ES-I3 (cell line): ENCODE data around the gene TMEM258.

Experiments
- H3K36me3 ChIP-seq: 2 replicates; pipeline ENCODE4 v1.6.1; 2013; ENCODE audit warnings: mild to moderate bottlenecking, low read length, control low read depth, moderate library complexity; ENCODE audit not compliant: insufficient read depth
- H3K4me1 ChIP-seq: 2 replicates; pipeline ENCODE4 v1.6.1; 2013; ENCODE audit warnings: mild to moderate bottlenecking, control low read depth, low read length; ENCODE audit not compliant: insufficient read depth
- H3K9ac ChIP-seq: 2 replicates; pipeline ENCODE4 v1.6.1; 2013; ENCODE audit warnings: low read depth, mild to moderate bottlenecking, low read length, moderate library complexity
- H3K9me3 ChIP-seq: 2 replicates; pipeline ENCODE4 v1.6.1; 2013; ENCODE audit warnings: mild to moderate bottlenecking, low read length, moderate library complexity; ENCODE audit not compliant: control insufficient read depth, insufficient read depth

Gene TMEM258

DNA sequence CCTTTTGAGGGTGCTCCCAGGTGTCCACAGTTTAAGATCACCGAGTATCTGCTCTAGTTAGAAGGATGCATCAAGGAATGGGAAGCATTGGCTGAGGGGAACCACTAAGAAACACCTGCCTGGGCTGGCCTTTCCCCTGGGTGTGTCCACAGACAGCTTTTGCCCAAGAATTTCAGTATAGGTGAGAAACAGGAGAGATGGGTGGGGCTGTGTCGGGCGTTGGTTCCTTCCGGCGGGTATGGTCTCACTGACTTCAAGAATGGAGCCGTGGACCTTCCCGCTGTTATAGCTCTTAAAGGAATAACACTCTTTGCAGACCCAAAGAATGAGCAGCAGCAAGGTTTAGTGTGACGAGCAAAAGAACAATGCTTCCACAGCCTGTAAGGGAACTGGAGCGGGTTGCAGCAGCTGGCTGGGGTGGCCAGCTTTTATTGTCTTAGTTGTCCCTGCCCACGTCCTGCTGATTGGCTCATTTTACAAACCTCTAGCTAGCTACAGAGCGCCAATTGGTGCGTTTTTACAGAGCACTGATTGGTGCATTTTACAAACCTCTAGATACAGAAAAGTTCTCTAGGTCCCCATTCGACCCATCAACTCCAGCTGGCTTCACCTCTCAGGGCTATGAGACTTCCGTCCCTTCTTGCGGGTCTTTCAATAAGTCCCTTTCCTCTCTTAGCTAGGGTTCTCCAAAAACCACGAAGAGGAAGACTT is 22.0 kb upstream of the TMEM258 start:
- H3K9ac ChIP-seq = peak overlapping the region; percentile 84
- H3K36me3 ChIP-seq = peaks cover 27% of the 10 kb centered on the region
- peaks cover 13% of the 10 kb centered on the region; the same call in 1 of the 2 replicates for H3K4me1 ChIP-seq
- H3K9me3 ChIP-seq = no peaks in the 10 kb centered on the region

DNA sequence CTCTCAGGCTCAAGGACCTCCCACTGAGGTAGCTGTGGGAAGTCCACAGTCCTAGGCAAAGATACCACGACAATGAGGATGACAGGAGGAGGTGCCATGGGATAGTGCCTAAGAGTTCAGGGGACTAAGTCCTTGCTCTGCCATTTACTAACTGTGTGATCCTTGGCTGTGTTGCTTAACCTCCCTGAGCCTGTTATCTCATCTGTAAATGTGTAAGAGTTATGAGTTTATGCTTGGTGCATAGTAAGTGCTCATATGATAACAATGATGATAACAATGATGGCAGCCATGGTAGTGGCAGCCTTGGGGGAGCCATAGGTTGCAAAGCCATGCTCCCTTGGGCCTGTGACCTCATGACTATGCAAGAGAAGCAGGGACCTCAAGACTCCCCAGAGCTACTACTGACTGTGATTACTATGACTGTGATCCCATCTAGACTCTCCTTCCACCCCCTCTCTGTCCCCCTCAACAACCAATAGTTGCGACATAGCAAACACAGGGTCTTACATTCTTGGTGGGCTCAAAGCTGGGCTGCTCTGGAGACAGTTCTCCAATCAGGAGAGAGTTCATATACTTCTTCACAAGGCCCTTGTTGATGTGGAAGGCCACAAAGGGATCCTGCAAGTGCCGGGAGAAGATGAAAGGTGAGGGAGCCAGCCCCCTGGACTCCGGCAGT is 20.5 kb upstream of the TMEM258 start:
- Histone ChIP-seq H3K4me1 (peaks cover 9% of the 10 kb centered on the region; the same call in 1 of the 2 replicates), H3K9me3 (no peaks in the 10 kb centered on the region), H3K9ac (no peak overlapping the region), H3K36me3 (peaks cover 29% of the 10 kb centered on the region)

DNA sequence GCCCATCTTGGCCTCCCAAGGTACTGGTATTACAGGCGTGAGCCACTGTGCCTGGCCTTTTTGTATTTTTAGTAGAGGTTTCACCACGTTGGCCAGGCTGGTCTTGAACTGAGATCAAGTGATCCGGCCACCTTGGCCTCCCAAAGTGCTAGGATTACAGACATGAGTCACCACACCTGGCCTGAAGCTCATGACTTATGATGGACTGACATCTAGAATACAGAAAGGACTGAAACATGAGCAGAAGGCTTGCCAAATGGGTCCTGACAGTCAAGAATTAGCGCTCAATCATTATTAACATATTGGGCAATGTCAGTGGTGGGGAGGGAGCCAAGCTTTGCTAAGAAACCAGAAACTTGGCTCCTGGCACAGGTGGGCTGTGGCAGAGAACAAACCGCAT is 19.4 kb upstream of the TMEM258 start:
- H3K36me3 ChIP-seq = peaks cover 33% of the 10 kb centered on the region
- peaks cover 5% of the 10 kb centered on the region; the same call in 1 of the 2 replicates for H3K4me1 ChIP-seq
- no peak overlapping the region for H3K9ac ChIP-seq
- H3K9me3 ChIP-seq = no peaks in the 10 kb centered on the region

DNA sequence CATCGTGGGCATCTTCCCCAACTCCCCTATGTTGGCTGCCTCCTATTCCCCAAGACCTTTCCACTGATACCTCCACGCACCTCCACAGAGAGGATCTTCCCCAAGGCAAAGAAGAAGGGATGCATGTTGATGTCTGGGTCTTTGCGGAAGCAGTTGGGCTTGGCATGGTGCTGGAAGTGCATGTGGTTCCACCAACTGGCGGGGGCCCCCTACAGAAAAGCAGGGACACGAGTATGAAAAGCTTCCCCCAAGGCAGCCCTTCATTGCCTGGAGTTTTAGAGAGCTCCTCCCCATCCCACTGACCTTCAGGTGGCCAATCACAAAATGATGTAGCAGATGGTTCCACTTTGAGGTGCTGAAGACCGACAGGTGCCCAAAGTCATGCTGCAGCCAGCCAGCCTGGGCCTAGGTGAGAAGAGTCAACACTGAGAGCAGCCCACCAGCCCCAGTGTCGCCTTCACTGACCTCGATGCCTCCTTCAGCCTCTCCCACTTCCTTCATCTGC is 18.3 kb upstream of the TMEM258 start:
- no peak overlapping the region for H3K9ac ChIP-seq
- no peaks in the 10 kb centered on the region for H3K9me3 ChIP-seq
- H3K36me3 ChIP-seq = peaks cover 33% of the 10 kb centered on the region
- peaks cover 5% of the 10 kb centered on the region; the same call in 1 of the 2 replicates for H3K4me1 ChIP-seq

DNA sequence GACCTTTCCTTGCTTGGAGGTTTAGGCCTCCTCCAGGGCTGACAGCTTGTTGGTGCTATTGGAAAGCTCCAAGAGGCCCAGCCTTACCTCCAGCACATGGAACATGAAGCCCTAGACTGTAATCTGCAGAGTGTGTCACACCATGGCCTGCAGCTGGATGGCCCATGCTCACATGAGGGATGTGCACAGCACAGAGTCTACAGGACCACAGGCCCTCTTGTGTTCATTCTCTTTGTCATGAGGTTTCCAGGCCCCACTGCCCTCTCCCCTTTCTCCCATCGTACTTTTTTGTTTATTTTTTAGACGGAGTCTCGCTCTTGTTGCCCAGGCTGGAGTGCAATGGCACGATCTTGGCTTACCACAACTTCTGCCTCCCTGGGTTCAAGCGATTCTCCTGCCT is 14.4 kb upstream of the TMEM258 start:
- Histone ChIP-seq H3K36me3 (peaks cover 31% of the 10 kb centered on the region), H3K4me1 (no peaks in the 10 kb centered on the region), H3K9me3 (no peaks in the 10 kb centered on the region), H3K9ac (no peak overlapping the region)

DNA sequence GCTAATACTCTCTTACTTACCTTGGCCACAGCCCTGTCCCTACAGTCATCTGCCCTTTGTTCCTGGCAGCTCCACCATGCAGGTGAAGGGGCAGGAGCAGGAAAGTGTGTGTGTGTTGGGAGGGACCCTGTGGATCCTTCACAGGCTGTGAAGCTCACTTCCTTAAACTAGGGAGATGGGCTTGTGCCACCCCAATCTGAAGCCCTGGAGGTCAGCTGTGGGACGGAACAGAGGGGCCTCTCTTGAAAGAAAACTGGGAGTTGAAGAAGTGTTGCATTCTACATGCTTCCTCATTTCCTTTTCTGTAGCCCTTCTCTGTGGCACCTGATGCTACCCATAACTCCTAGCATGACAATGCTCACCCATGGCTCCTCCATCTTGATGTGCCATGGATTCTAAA is 12.7 kb upstream of the TMEM258 start:
- Histone ChIP-seq H3K36me3 (peaks cover 24% of the 10 kb centered on the region), H3K9ac (no peak overlapping the region), H3K4me1 (no peaks in the 10 kb centered on the region), H3K9me3 (no peaks in the 10 kb centered on the region)

DNA sequence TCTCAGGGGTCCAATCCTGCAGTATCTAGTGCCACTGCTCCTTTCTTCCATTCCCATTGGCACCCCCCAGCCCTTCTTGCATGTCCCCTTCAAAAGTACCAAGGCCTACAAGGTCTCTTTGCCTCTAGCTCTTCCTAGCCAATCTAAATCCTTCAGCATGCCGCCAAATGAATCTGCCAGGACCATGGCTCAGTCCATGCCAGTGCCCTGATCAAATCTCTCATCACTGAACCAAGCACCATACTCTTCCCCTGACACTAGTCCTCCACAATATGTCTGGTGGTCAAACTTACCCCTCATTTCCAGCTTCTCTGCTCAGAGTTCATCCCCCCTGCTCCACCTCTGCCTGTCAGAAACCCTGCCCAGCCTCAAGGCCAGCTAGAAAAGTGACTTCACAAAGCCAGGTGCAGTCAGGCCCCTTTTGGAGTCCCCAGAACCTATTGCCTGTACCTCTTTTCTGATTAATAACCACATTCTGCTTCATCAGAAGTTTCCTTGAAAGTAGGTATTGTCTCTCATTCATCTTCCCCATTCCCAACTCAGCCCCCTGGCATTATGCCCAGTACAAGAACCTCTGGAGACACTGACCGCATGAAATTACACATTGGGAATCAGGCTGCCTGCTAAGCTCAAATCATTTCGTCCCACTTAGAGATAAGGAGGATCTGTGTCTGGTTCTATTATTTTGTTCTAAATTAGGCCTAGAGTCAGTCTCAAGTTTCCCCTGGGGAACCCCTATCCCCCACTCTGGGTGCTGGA is 11.7 kb upstream of the TMEM258 start:
- H3K36me3 ChIP-seq = peaks cover 23% of the 10 kb centered on the region; the same call in 1 of the 2 replicates

DNA sequence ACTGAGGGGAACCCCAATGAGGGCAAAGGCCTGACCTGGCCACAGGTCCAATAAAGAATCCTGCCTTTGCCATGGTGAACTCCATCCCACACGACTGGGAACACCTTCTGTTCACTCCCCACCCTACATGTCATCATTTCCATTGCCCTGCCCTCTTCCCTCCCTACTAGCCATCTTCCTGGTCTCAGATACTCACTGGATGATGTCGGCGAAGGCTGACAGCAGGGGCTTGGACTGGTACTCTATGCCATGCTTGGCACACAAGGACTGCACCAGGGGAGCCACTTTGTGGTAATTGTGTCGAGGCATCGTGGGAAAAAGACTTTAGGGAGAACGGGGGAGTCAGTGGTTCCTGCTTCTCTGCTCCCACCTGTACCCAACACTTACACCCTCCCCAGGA is 10.2 kb upstream of the TMEM258 start:
- no peak overlapping the region for H3K9ac ChIP-seq
- H3K36me3 ChIP-seq = peaks cover 22% of the 10 kb centered on the region; the same call in 1 of the 2 replicates
- no peaks in the 10 kb centered on the region for H3K9me3 ChIP-seq
- H3K4me1 ChIP-seq = 0 out of 2 replicates have a peak, but pooled peaks cover under 1% of the 10 kb centered on the region

More for the DNA sequence above, 11.7 kb upstream of the TMEM258 start:
- no peaks in the 10 kb centered on the region for H3K4me1 ChIP-seq
- H3K9ac ChIP-seq = no peak overlapping the region
- H3K9me3 ChIP-seq = no peaks in the 10 kb centered on the region

DNA sequence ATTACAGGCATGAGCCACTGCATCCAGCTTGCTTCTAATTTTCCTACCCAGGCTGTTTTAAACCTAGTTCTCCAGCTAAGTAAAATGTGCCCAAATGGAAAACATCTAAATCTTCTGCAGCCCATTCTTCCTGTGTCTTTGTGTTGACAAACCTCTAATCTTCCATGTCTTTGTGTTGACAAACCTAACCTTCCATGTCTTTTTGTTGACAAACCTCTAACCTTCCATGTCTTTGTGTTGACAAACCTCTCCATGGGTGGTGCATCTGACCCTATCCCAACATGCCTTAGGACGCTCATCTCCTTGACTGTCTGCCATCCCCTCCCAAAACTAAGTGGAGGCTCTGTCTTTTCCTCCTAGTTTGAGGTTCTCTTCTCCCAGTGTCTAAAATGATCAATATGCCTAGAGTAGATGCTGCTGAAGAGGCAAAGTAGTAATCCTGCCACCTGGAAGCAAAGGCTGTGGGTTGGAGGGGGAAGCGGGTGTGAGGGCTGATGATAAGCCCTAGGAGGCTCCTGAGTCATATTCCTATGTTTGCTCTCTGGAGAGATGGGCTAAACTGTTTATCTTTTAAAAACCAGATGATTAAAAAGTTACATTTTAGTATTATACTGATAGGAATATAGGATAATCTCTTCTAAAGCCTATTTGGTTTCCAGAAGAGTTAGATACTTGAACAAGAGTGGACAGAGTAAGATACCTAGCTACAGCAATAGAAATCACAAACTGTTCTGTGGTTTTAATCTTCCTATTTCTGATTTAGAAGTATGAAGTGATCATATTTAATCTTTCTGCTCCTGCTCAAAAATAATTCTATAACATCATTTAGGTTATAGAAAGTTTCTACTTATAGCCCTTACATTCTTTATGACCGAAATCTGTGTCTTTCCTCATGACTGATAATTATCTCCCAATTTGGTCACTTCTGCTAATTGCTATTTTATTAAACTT is 8.2 kb upstream of the TMEM258 start:
- Histone ChIP-seq H3K36me3 (peaks cover 21% of the 10 kb centered on the region; the same call in 1 of the 2 replicates), H3K4me1 (0 out of 2 replicates have a peak, but pooled peaks cover 4% of the 10 kb centered on the region), H3K9ac (no peak overlapping the region), H3K9me3 (no peaks in the 10 kb centered on the region)

DNA sequence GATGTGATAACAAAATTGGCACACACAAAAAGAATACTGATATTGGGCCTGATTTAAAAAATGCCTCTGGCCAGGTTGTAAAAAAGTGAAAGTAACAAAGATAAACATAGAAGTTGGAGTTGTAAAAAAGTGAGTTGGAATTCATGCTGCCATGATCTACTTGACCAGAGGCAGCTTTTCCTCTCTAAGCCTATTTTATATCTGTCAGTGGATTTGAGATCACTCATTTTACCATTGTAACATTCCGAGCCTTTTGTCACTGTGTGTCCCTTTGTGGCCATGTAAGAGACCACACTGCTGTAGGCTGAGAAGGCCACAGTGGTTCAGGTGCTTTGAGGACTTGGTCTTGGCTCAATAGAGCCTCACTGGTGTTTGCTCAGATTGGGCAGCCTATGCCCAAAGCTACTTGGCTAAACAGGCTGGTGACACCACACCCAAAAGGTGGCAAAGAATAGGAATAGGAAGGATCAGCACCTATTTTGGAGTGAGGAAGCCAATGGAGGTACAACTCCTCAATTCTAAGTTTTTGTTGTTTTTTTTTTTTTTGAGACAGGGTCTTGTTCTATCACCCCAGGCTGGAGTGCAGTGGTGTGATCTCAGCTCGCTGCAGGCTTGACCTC is 7.4 kb upstream of the TMEM258 start:
- H3K9ac ChIP-seq = no peak overlapping the region
- peaks cover 21% of the 10 kb centered on the region; the same call in 1 of the 2 replicates for H3K36me3 ChIP-seq
- H3K9me3 ChIP-seq = no peaks in the 10 kb centered on the region
- 0 out of 2 replicates have a peak, but pooled peaks cover 4% of the 10 kb centered on the region for H3K4me1 ChIP-seq

DNA sequence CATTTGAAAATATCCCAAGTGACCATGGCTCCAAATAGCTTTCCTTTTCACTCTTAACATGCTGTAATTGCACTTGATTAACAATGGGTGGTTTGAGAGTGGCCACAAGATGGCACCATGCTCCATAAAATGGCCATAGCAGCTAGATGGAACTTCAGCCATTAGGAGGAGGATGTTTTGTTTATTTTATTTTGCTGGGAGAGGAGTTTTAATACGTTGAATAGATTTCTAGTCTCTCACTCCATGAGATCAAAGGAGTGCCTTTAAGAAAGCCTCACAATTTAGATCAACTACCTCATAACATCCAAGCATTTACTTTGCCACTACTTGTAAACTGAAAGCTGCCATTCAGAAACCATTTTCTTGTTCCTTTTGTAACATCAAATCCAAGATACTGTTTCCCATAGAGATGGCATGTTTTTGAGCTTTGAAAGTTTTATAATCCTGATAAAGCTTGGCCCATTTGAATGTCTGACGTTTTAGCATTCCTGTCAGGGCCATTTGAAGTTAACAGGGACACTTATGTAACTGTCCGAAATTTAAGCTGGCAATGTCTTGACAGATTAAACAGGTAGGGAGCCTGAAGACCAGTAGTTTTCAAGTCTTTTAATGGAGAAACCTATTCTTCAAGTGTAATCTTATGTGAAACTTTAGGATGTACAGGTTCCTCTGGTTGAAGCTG is 5.0 kb upstream of the TMEM258 start:
- peaks cover 14% of the 10 kb centered on the region; the same call in 1 of the 2 replicates for H3K36me3 ChIP-seq
- 0 out of 2 replicates have a peak, but pooled peaks cover 4% of the 10 kb centered on the region for H3K4me1 ChIP-seq
- H3K9me3 ChIP-seq = no peaks in the 10 kb centered on the region
- no peak overlapping the region for H3K9ac ChIP-seq

DNA sequence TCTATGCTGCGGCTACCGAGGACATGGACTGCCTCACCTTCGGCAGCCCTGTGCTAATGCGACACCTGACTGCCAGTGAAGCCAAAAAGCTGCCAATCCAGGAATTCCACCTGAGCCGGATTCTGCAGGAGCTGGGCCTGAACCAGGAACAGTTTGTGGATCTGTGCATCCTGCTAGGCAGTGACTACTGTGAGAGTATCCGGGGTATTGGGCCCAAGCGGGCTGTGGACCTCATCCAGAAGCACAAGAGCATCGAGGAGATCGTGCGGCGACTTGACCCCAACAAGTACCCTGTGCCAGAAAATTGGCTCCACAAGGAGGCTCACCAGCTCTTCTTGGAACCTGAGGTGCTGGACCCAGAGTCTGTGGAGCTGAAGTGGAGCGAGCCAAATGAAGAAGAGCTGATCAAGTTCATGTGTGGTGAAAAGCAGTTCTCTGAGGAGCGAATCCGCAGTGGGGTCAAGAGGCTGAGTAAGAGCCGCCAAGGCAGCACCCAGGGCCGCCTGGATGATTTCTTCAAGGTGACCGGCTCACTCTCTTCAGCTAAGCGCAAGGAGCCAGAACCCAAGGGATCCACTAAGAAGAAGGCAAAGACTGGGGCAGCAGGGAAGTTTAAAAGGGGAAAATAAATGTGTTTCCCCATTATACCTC is 3.6 kb upstream of the TMEM258 start:
- H3K9me3 ChIP-seq = no peaks in the 10 kb centered on the region
- peaks cover 14% of the 10 kb centered on the region; the same call in 1 of the 2 replicates for H3K36me3 ChIP-seq
- H3K4me1 ChIP-seq = 0 out of 2 replicates have a peak, but pooled peaks cover 4% of the 10 kb centered on the region
- no peak overlapping the region for H3K9ac ChIP-seq
